Measurements from ENCODE around the gene CGN.

- TF ChIP-seq ZNF138 (tag by site-specific recombination; IDR thresholded peaks at IDR 0.05; ENCODE audit: borderline replicate concordance) (no peak), ZNF501 (tag by site-specific recombination; IDR thresholded peaks at IDR 0.05) (no peak), ZNF18 (tag by site-specific recombination; IDR thresholded peaks at IDR 0.05) (no peak), PBX3 (CRISPR knock-in tag; IDR thresholded peaks at IDR 0.05) (no peak)
- TF ChIP-seq, protein P1, sequence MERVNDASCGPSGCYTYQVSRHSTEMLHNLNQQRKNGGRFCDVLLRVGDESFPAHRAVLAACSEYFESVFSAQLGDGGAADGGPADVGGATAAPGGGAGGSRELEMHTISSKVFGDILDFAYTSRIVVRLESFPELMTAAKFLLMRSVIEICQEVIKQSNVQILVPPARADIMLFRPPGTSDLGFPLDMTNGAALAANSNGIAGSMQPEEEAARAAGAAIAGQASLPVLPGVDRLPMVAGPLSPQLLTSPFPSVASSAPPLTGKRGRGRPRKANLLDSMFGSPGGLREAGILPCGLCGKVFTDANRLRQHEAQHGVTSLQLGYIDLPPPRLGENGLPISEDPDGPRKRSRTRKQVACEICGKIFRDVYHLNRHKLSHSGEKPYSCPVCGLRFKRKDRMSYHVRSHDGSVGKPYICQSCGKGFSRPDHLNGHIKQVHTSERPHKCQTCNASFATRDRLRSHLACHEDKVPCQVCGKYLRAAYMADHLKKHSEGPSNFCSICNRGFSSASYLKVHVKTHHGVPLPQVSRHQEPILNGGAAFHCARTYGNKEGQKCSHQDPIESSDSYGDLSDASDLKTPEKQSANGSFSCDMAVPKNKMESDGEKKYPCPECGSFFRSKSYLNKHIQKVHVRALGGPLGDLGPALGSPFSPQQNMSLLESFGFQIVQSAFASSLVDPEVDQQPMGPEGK (tag by site-specific recombination; IDR thresholded peaks at IDR 0.05), result no peak
Measured at GRCh38 chr1:151478923-151479322, 32.3 kb upstream of the CGN start.

Data from HEK293 (cell line).